OCI-LY7 (cell line): ENCODE results near the gene PIBF1. TPM values are rescaled to one million over a fixed set of nuclear protein-coding genes. Genes with fewer than 3 reads are reported as not detected.

Experiments
- BruUV-seq: library from RNA; stranded (reverse); fragments of 400-500 nt; replicated peaks from 2 replicates; lab custom pipeline; 2021; lab: Mats Ljungman, UMichigan
- CTCF ChIA-PET: fragments of 300-600 bp; sonication (Branson Sonifier 250); formaldehyde crosslinking; loops from one replicate; lab custom pipeline; 2022; ENCODE audit warnings: antibody characterized with exemption; ENCODE audit not compliant: unreplicated experiment; lab: Charles Lee
- POLR2A ChIA-PET: fragments of 300-600 bp; sonication (Branson Sonifier 250); formaldehyde crosslinking; loops from one replicate; lab custom pipeline; 2022; ENCODE audit warnings: antibody characterized with exemption; lab: Charles Lee
- DNase-seq: peaks from one replicate; pipeline ENCODE4 v3.0.0-alpha.2; 2015; ENCODE audit warnings: low spot score
- H2AFZ ChIP-seq: fragments of 200-600 bp; sonication (generic), shearing (Covaris generic); 2 replicates; pipeline ENCODE4 v1.6.1; 2014; ENCODE audit warnings: mild to moderate bottlenecking, antibody characterized with exemption, low read length, moderate library complexity
- H3K27ac ChIP-seq: fragments of 200-600 bp; sonication (generic); 2 replicates; pipeline ENCODE4 v1.5.1; 2014; ENCODE audit warnings: mixed run types, low read depth, mild to moderate bottlenecking, moderate library complexity, low read length, inconsistent platforms; ENCODE audit not compliant: poor library complexity, severe bottlenecking
- H3K36me3 ChIP-seq: fragments of 200-600 bp; sonication (generic); 2 replicates; pipeline ENCODE4 v1.6.1; 2014; ENCODE audit warnings: mild to moderate bottlenecking, antibody characterized with exemption, low read length, moderate library complexity, mixed read lengths; ENCODE audit not compliant: insufficient read depth
- H3K4me1 ChIP-seq: fragments of 200-600 bp; sonication (generic); 2 replicates; pipeline ENCODE4 v1.5.1; 2014; ENCODE audit warnings: mild to moderate bottlenecking, low read length; ENCODE audit not compliant: insufficient read depth, poor library complexity, severe bottlenecking
- H3K4me2 ChIP-seq: fragments of 200-600 bp; sonication (generic); 2 replicates; pipeline ENCODE4 v1.6.1; 2014; ENCODE audit warnings: mild to moderate bottlenecking, low read length
- H3K4me3 ChIP-seq: fragments of 200-600 bp; sonication (generic); 2 replicates; pipeline ENCODE4 v1.5.1; 2014; ENCODE audit warnings: mild to moderate bottlenecking, low read depth, low read length; ENCODE audit not compliant: poor library complexity, severe bottlenecking
- H3K79me2 ChIP-seq: fragments of 200-600 bp; sonication (generic); 2 replicates; pipeline ENCODE4 v1.6.1; 2016; ENCODE audit warnings: low read depth, mild to moderate bottlenecking, low read length, moderate library complexity, mixed read lengths; ENCODE audit not compliant: insufficient read depth
- H3K9me2 ChIP-seq: fragments of 200-600 bp; sonication (generic); 2 replicates; pipeline ENCODE4 v1.6.1; 2016; ENCODE audit warnings: mild to moderate bottlenecking, low read length, mixed read lengths; ENCODE audit not compliant: insufficient read depth
- H3K9me3 ChIP-seq: fragments of 200-600 bp; sonication (generic); 2 replicates; pipeline ENCODE4 v1.6.1; 2014; ENCODE audit warnings: mild to moderate bottlenecking, mixed run types, low read length, mixed read lengths
- H4K20me1 ChIP-seq: fragments of 200-600 bp; sonication (generic); 2 replicates; pipeline ENCODE4 v1.6.1; 2014; ENCODE audit warnings: mild to moderate bottlenecking, antibody characterized with exemption, low read length, moderate library complexity, mixed read lengths; ENCODE audit not compliant: insufficient read depth
- EZH2phosphoT487 ChIP-seq: fragments of 200-600 bp; sonication (generic); IDR thresholded peaks from 2 replicates; pipeline ENCODE4 v1.6.1; 2018; ENCODE audit warnings: low read depth, borderline replicate concordance, mild to moderate bottlenecking, mixed run types, antibody characterized with exemption, low read length, moderate library complexity, mixed read lengths
- intact Hi-C: fragments of 100-400 bp; cut with micrococcal nuclease; formaldehyde crosslinking; loops from one replicate; pipeline ENCODE4 v1.10.0; 2022; ENCODE audit not compliant: unreplicated experiment
- total RNA-seq, 2 experiments: library from RNA; depleted of rRNA in 1 of 2; stranded (reverse); fragments of >200 nt in 1 of 2; shearing (Covaris generic) in 1 of 2; gene quantifications; 2 replicates each; pipeline ENCODE4 v1.2.3, GENCODE V29; 2014 to 2022
- TF ChIP-seq, protein P1 (sequence below): fragments of 200-600 bp; sonication (generic); conservative IDR thresholded peaks from 2 replicates; pipeline ENCODE4 v1.5.1; 2014; ENCODE audit warnings: mild to moderate bottlenecking, antibody characterized with exemption, low read length, moderate library complexity, mixed read lengths

Gene PIBF1
- total RNA-seq, 2 experiments from 2014 or later, result 23.2 to 33.7 TPM

- CTCF ChIA-PET, result no interaction called here
- POLR2A ChIA-PET, result interaction anchor here (0.6 kb wide), 3 partner anchors 29 to 665 kb away, joined by 3 to 5 read pairs (median 4); no protein-coding TSS in a partner anchor
Observed at GRCh38 chr13:73025217-73026012, 243.5 kb downstream of the PIBF1 start.

DNA sequence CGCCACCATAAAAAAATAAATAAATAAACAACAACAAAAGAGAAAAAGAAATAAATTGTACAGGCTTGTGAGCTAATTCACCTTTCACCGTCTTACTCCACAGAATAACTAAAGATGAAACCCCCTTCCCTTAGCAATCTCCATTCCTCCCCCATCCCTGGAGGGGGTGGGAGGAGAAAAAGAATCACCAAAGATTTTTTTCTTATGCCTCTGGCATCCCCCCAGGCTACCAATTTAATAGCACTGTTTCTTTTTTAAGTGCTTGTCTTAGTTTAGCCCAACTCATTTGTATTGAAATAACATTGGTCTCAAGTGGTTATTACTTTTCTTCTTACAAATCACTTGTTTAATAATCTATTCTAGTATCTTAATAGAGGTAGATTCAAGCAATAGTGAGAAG is 253.0 kb downstream of the PIBF1 start:
- H3K4me1 ChIP-seq, result no peaks in the 10 kb centered on the region
- intact Hi-C loops, result no loop called here
- POLR2A ChIA-PET, result interaction anchor here (0.5 to 0.6 kb wide), 2 partner anchors 128 to 160 kb away, joined by 3 read pairs; no protein-coding TSS in a partner anchor
- no peak for DNase-seq
- no peak overlapping the region for H3K27ac ChIP-seq
- TF ChIP-seq, protein P1, sequence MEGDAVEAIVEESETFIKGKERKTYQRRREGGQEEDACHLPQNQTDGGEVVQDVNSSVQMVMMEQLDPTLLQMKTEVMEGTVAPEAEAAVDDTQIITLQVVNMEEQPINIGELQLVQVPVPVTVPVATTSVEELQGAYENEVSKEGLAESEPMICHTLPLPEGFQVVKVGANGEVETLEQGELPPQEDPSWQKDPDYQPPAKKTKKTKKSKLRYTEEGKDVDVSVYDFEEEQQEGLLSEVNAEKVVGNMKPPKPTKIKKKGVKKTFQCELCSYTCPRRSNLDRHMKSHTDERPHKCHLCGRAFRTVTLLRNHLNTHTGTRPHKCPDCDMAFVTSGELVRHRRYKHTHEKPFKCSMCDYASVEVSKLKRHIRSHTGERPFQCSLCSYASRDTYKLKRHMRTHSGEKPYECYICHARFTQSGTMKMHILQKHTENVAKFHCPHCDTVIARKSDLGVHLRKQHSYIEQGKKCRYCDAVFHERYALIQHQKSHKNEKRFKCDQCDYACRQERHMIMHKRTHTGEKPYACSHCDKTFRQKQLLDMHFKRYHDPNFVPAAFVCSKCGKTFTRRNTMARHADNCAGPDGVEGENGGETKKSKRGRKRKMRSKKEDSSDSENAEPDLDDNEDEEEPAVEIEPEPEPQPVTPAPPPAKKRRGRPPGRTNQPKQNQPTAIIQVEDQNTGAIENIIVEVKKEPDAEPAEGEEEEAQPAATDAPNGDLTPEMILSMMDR, result no peak
- no peak for TF ChIP-seq EZH2phosphoT487
- CTCF ChIA-PET, result no interaction called here
- H3K4me3 ChIP-seq, result no peak overlapping the region
- no peak overlapping the region for H2AFZ ChIP-seq
- H4K20me1 ChIP-seq, result no peaks in the 10 kb centered on the region
- H3K79me2 ChIP-seq, result no peaks in the 10 kb centered on the region
- no peak overlapping the region for H3K4me2 ChIP-seq
- H3K9me3 ChIP-seq, result no peaks in the 10 kb centered on the region
- H3K9me2 ChIP-seq, result no peaks in the 10 kb centered on the region
- BruUV-seq, result no TSS peak
- H3K36me3 ChIP-seq, result no peaks in the 10 kb centered on the region

More at GRCh38 chr13:73025217-73026012, 243.5 kb downstream of the PIBF1 start:
- Histone ChIP-seq H3K4me1 (no peaks in the 10 kb centered on the region), H3K79me2 (no peaks in the 10 kb centered on the region), H3K9me3 (no peaks in the 10 kb centered on the region), H2AFZ (no peak overlapping the region), H4K20me1 (no peaks in the 10 kb centered on the region), H3K36me3 (no peaks in the 10 kb centered on the region), H3K27ac (no peak overlapping the region), H3K4me3 (no peak overlapping the region), H3K9me2 (no peaks in the 10 kb centered on the region), H3K4me2 (no peak overlapping the region)
- TF ChIP-seq, protein P1, result no peak
- TF ChIP-seq EZH2phosphoT487, result no peak
- no TSS peak for BruUV-seq
- no peak for DNase-seq
- intact Hi-C loops, result no loop called here

DNA sequence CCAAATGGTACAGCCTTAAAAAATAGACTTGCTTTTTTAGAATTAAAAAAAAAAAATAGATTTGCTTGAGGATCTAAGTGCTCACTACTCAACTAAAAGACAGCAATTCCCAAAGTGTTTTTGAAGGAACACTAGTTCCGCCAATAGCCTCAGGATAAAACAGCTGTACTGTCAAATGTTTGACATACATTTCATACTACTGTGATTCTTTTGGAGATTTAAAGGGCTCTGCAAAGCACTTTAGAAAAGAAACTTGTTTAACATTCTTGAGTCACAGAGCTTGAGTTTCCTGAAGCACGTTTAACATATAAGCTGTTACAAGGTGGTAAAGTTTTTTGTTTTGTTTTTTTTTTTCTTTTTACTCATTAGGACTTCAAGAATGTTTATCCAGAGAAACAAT is 253.7 kb downstream of the PIBF1 start:
- Histone ChIP-seq H2AFZ (no peak overlapping the region), H4K20me1 (no peaks in the 10 kb centered on the region), H3K4me2 (no peak overlapping the region), H3K9me2 (no peaks in the 10 kb centered on the region), H3K4me3 (no peak overlapping the region), H3K36me3 (no peaks in the 10 kb centered on the region), H3K27ac (no peak overlapping the region), H3K4me1 (no peaks in the 10 kb centered on the region), H3K79me2 (no peaks in the 10 kb centered on the region), H3K9me3 (no peaks in the 10 kb centered on the region)
- POLR2A ChIA-PET, result interaction anchor here (0.7 kb wide), 1 partner anchor 518 kb away, joined by 3 read pairs; no protein-coding TSS in a partner anchor
- intact Hi-C loops, result no loop called here
- CTCF ChIA-PET, result no interaction called here
- TF ChIP-seq, protein P1, result no peak
- TF ChIP-seq EZH2phosphoT487, result no peak
- no TSS peak for BruUV-seq
- DNase-seq, result no peak
